Chondrocyte (in vitro differentiated cells): Measurements from ENCODE around the gene FADS6. TPM values are rescaled to one million over a fixed set of nuclear protein-coding genes. Genes with fewer than 3 reads are reported as not detected.

ENCODE experiments used
- DNase-seq: peaks from one replicate; pipeline ENCODE4 v3.0.0; 2021; ENCODE audit warnings: mixed read lengths, low spot score
- H3K27ac Mint-ChIP-seq: one replicate; pipeline ENCODE4 v1.8.0; 2021; ENCODE audit warnings: mild to moderate bottlenecking, moderate library complexity, mixed read lengths; ENCODE audit not compliant: unreplicated experiment
- H3K27me3 Mint-ChIP-seq: 2 replicates; pipeline ENCODE4 v1.8.0; 2021; ENCODE audit warnings: low read depth, mixed read lengths
- H3K36me3 Mint-ChIP-seq: 2 replicates; pipeline ENCODE4 v1.8.0; 2021; ENCODE audit warnings: low read depth, mixed read lengths
- H3K4me1 Mint-ChIP-seq: 2 replicates; pipeline ENCODE4 v1.8.0; 2021; ENCODE audit warnings: low read depth, mild to moderate bottlenecking, mixed read lengths
- H3K4me3 Mint-ChIP-seq: one replicate; pipeline ENCODE4 v1.8.0; 2021; ENCODE audit warnings: mild to moderate bottlenecking, moderate library complexity, mixed read lengths; ENCODE audit not compliant: unreplicated experiment
- H3K9me3 Mint-ChIP-seq: 2 replicates; pipeline ENCODE4 v1.8.0; 2021; ENCODE audit warnings: low read depth, mixed read lengths
- total RNA-seq: library from RNA; stranded (reverse); gene quantifications from 3 replicates; pipeline ENCODE4 v1.2.1, GENCODE V29; 2021
- TF ChIP-seq, protein P1 (sequence below): fragments of 200-600 bp; sonication (generic); IDR thresholded peaks from 2 replicates; pipeline ENCODE4 v1.5.0; 2021; ENCODE audit warnings: antibody characterized with exemption, mild to moderate bottlenecking, moderate library complexity

The FADS6 gene
- total RNA-seq, 1 donor from 2014 or later = not detected

- H3K4me1 Mint-ChIP-seq = peaks cover 17% of the 10 kb centered on the region
- peak; percentile 86 for DNase-seq
- TF ChIP-seq, protein P1, sequence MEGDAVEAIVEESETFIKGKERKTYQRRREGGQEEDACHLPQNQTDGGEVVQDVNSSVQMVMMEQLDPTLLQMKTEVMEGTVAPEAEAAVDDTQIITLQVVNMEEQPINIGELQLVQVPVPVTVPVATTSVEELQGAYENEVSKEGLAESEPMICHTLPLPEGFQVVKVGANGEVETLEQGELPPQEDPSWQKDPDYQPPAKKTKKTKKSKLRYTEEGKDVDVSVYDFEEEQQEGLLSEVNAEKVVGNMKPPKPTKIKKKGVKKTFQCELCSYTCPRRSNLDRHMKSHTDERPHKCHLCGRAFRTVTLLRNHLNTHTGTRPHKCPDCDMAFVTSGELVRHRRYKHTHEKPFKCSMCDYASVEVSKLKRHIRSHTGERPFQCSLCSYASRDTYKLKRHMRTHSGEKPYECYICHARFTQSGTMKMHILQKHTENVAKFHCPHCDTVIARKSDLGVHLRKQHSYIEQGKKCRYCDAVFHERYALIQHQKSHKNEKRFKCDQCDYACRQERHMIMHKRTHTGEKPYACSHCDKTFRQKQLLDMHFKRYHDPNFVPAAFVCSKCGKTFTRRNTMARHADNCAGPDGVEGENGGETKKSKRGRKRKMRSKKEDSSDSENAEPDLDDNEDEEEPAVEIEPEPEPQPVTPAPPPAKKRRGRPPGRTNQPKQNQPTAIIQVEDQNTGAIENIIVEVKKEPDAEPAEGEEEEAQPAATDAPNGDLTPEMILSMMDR = no peak
- no peaks in the 10 kb centered on the region for H3K9me3 Mint-ChIP-seq
- H3K27me3 Mint-ChIP-seq = peaks cover 18% of the 10 kb centered on the region
- no peak overlapping the region for H3K4me3 Mint-ChIP-seq
- H3K27ac Mint-ChIP-seq = no peak overlapping the region
- peaks cover 5% of the 10 kb centered on the region for H3K36me3 Mint-ChIP-seq
These were observed 29.8 kb downstream of the FADS6 start for GRCh38 chr17:74863420-74864296.

GRCh38 chr17:74862919-74863318 is 30.5 kb downstream of the FADS6 start:
- peaks cover 6% of the 10 kb centered on the region for H3K36me3 Mint-ChIP-seq
- TF ChIP-seq, protein P1 = no peak
- peaks cover 17% of the 10 kb centered on the region for H3K4me1 Mint-ChIP-seq
- no peaks in the 10 kb centered on the region for H3K9me3 Mint-ChIP-seq
- peaks cover 22% of the 10 kb centered on the region for H3K27me3 Mint-ChIP-seq
- DNase-seq = no peak
- no peak overlapping the region for H3K27ac Mint-ChIP-seq
- H3K4me3 Mint-ChIP-seq = no peak overlapping the region

GRCh38 chr17:74862108-74862901 is 31.1 kb downstream of the FADS6 start:
- H3K4me1 Mint-ChIP-seq = peaks cover 17% of the 10 kb centered on the region
- H3K36me3 Mint-ChIP-seq = peaks cover 6% of the 10 kb centered on the region
- H3K9me3 Mint-ChIP-seq = no peaks in the 10 kb centered on the region
- no peak overlapping the region for H3K27ac Mint-ChIP-seq
- H3K27me3 Mint-ChIP-seq = peaks cover 27% of the 10 kb centered on the region
- H3K4me3 Mint-ChIP-seq = peak overlapping the region; percentile 45
- TF ChIP-seq, protein P1 = peak; percentile 87
- DNase-seq = peak; percentile 90

GRCh38 chr17:74861662-74862107 is 31.7 kb downstream of the FADS6 start:
- TF ChIP-seq, protein P1 = no peak
- peaks cover 33% of the 10 kb centered on the region for H3K27me3 Mint-ChIP-seq

More at GRCh38 chr17:74861662-74862107, 31.7 kb downstream of the FADS6 start:
- no peaks in the 10 kb centered on the region for H3K9me3 Mint-ChIP-seq
- H3K4me3 Mint-ChIP-seq = peak overlapping the region; percentile 45
- peaks cover 6% of the 10 kb centered on the region for H3K36me3 Mint-ChIP-seq
- H3K4me1 Mint-ChIP-seq = peaks cover 17% of the 10 kb centered on the region
- H3K27ac Mint-ChIP-seq = no peak overlapping the region
- peak; percentile 84 for DNase-seq
